IMR-90 (cell line): ENCODE measurements around the gene KRT38. TPM values are rescaled to one million over a fixed set of nuclear protein-coding genes. Genes with fewer than 3 reads are reported as not detected.

Experiments used
- ATAC-seq: fragments of 200-7000 bp; cut with Tn5 transposase; 2 replicates; pipeline ENCODE4 v1.9.1; 2020; ENCODE audit warnings: low read depth, mild to moderate bottlenecking, moderate library complexity
- BruUV-seq: library from RNA; stranded (reverse); fragments of 400-500 nt; replicated peaks from 2 replicates; lab custom pipeline; 2021; lab: Mats Ljungman, UMichigan
- CTCF ChIA-PET: fragments of 300-600 bp; formaldehyde crosslinking; extraction: SDS; loops from one replicate; lab custom pipeline; 2021; ENCODE audit warnings: antibody characterized with exemption; lab: Yijun Ruan, JAX
- POLR2A ChIA-PET: fragments of 300-600 bp; sonication (Branson Sonifier 250); formaldehyde crosslinking; loops from one replicate; lab custom pipeline; 2022; ENCODE audit warnings: antibody characterized with exemption; ENCODE audit not compliant: unreplicated experiment; lab: Charles Lee
- DNase-seq: peaks from one replicate; pipeline ENCODE4 v3.0.0; 2013
- H2AFZ ChIP-seq: replicated peaks from 2 replicates; pipeline ENCODE3; 2013; ENCODE audit warnings: low read length, mild to moderate bottlenecking; ENCODE audit not compliant: poor library complexity
- H2AK5ac ChIP-seq: 2 replicates; pipeline ENCODE4 v1.6.1; 2013; ENCODE audit warnings: low read depth, low read length, inconsistent platforms
- H2AK9ac ChIP-seq: replicated peaks from 2 replicates; pipeline ENCODE3; 2013; ENCODE audit warnings: mild to moderate bottlenecking, low read depth, low read length, moderate library complexity; ENCODE audit not compliant: poor library complexity
- H2BK120ac ChIP-seq: 2 replicates; pipeline ENCODE4 v1.6.1; 2013; ENCODE audit warnings: low read depth, low read length, inconsistent platforms
- H2BK15ac ChIP-seq: 3 replicates; pipeline ENCODE4 v1.6.1; 2013; ENCODE audit warnings: low read depth, low read length, inconsistent platforms
- H2BK20ac ChIP-seq: 2 replicates; pipeline ENCODE4 v1.6.1; 2013; ENCODE audit warnings: low read depth, mild to moderate bottlenecking, inconsistent platforms, low read length, moderate library complexity
- H2BK5ac ChIP-seq: 2 replicates; pipeline ENCODE4 v1.6.1; 2013; ENCODE audit warnings: mild to moderate bottlenecking, low read depth, low read length, inconsistent platforms; ENCODE audit not compliant: poor library complexity, severe bottlenecking
- H3K14ac ChIP-seq: replicated peaks from 2 replicates; pipeline ENCODE4 v1.6.1; 2013; ENCODE audit warnings: low read depth, low read length, inconsistent platforms
- H3K18ac ChIP-seq: 2 replicates; pipeline ENCODE4 v1.6.1; 2013; ENCODE audit warnings: low read depth, low read length, control low read depth
- H3K23ac ChIP-seq: 2 replicates; pipeline ENCODE4 v1.6.1; 2013; ENCODE audit warnings: low read depth, low read length, inconsistent platforms
- H3K27ac ChIP-seq: 2 replicates; pipeline ENCODE4 v1.5.1; 2013; ENCODE audit warnings: mild to moderate bottlenecking, control low read depth, low read length; ENCODE audit not compliant: insufficient read depth
- H3K27me3 ChIP-seq: 2 replicates; pipeline ENCODE4 v1.6.1; 2013; ENCODE audit warnings: low read length; ENCODE audit not compliant: control insufficient read depth, insufficient read depth
- H3K36me3 ChIP-seq: 2 replicates; pipeline ENCODE4 v1.6.1; 2013; ENCODE audit warnings: low read length, mixed read lengths; ENCODE audit not compliant: control insufficient read depth, insufficient read depth
- H3K4ac ChIP-seq: 2 replicates; pipeline ENCODE4 v1.6.1; 2013; ENCODE audit warnings: low read depth, low read length, inconsistent platforms
- H3K4me1 ChIP-seq: 2 replicates; pipeline ENCODE4 v1.6.1; 2013; ENCODE audit warnings: low read length, mixed read lengths; ENCODE audit not compliant: control insufficient read depth, insufficient read depth
- H3K4me2 ChIP-seq: 2 replicates; pipeline ENCODE4 v1.6.1; 2013; ENCODE audit warnings: low read depth, mild to moderate bottlenecking, control low read depth, low read length, moderate library complexity
- H3K4me3 ChIP-seq: 2 replicates; pipeline ENCODE4 v1.5.1; 2013; ENCODE audit warnings: low read depth, mild to moderate bottlenecking, control low read depth, low read length, moderate library complexity; ENCODE audit not compliant: insufficient read depth
- H3K56ac ChIP-seq: 2 replicates; pipeline ENCODE4 v1.6.1; 2013; ENCODE audit warnings: low read length, inconsistent platforms; ENCODE audit not compliant: insufficient read depth; ENCODE audit errors: extremely low read depth
- H3K79me1 ChIP-seq, 2 experiments: 2 replicates each; pipeline ENCODE4 v1.6.1; 2013; ENCODE audit warnings: low read length in 2 of 2, inconsistent platforms in 1 of 2, low read depth in 1 of 2
- H3K9ac ChIP-seq: 2 replicates; pipeline ENCODE4 v1.6.1; 2013; ENCODE audit warnings: low read depth, low read length, control low read depth
- H3K9me1 ChIP-seq: 2 replicates; pipeline ENCODE4 v1.6.1; 2013; ENCODE audit warnings: low read length, inconsistent platforms; ENCODE audit not compliant: insufficient read depth
- H3K9me3 ChIP-seq: 2 replicates; pipeline ENCODE4 v1.6.1; 2013; ENCODE audit warnings: low read length; ENCODE audit not compliant: control insufficient read depth, insufficient read depth
- H4K20me1 ChIP-seq: 2 replicates; pipeline ENCODE4 v1.6.1; 2013; ENCODE audit warnings: low read length, inconsistent platforms; ENCODE audit not compliant: insufficient read depth
- H4K5ac ChIP-seq: 2 replicates; pipeline ENCODE4 v1.6.1; 2013; ENCODE audit warnings: mild to moderate bottlenecking, low read depth, low read length, control low read depth
- H4K8ac ChIP-seq, 2 experiments: 2 replicates each; pipeline ENCODE4 v1.6.1; 2013; ENCODE audit warnings: low read depth in 2 of 2, low read length in 2 of 2, control low read depth in 1 of 2, inconsistent platforms in 1 of 2
- H4K91ac ChIP-seq: 2 replicates; pipeline ENCODE4 v1.6.1; 2013; ENCODE audit warnings: low read depth, low read length, inconsistent platforms; ENCODE audit not compliant: insufficient read depth
- MAZ ChIP-seq: IDR thresholded peaks from 2 replicates; pipeline ENCODE4 v1.6.1; 2012; ENCODE audit warnings: low read depth, mild to moderate bottlenecking, low read length, improper control_type of control experiment, moderate library complexity, borderline replicate concordance
- MXI1 ChIP-seq: IDR thresholded peaks from 2 replicates; pipeline ENCODE4 v1.6.1; 2012; ENCODE audit warnings: low read depth, mild to moderate bottlenecking, low read length, moderate library complexity, borderline replicate concordance
- RFX5 ChIP-seq: IDR thresholded peaks from 2 replicates; pipeline ENCODE4 v1.8.0; 2012; ENCODE audit warnings: low read depth, mild to moderate bottlenecking, low read length, moderate library complexity
- WGBS, 2 experiments: methylation state at CpG; one replicate each; pipeline versions ENCODE4 v1.1.5 to v1.1.7; 2013; ENCODE audit warnings: missing lambda C conversion rate in 2 of 2; ENCODE audit not compliant: insufficient read length in 1 of 2; ENCODE audit errors: extremely low coverage in 2 of 2; 5-methylcytosine and 5-hydroxymethylcytosine counted together
- dilution Hi-C: fragments of 300-500 bp; cut with HindIII; formaldehyde crosslinking; loops from one replicate; pipeline ENCODE4 v1.14.3; 2018; ENCODE audit warnings: low sequenced_read_pairs; ENCODE audit not compliant: unreplicated experiment
- in situ Hi-C: fragments of 300-500 bp; cut with MboI; formaldehyde crosslinking; loops from 3 replicates; pipeline ENCODE4 v1.14.3; 2019; ENCODE audit warnings: low sequenced_read_pairs, inconsistent platforms, mixed read lengths
- intact Hi-C: fragments of 100-400 bp; cut with micrococcal nuclease; formaldehyde crosslinking; loops from 2 replicates; pipeline ENCODE4 v1.10.0; 2022
- polyA plus RNA-seq, 3 experiments: library from polyadenylated mRNA; depleted of rRNA; stranded (reverse); fragments of >200 nt; gene quantifications; 2 replicates each; pipeline ENCODE4 v1.2.3, GENCODE V29; 2012; ENCODE audit warnings: low replicate concordance in 1 of 3
- total RNA-seq: library from RNA; depleted of rRNA; stranded (reverse); fragments of >200 nt; gene quantifications from 2 replicates; pipeline ENCODE4 v1.2.3, GENCODE V29; 2012
- TF ChIP-seq, protein P1 (sequence below): conservative IDR thresholded peaks from 2 replicates; pipeline ENCODE4 v1.5.1; 2012; ENCODE audit warnings: mild to moderate bottlenecking, low read depth, low read length, improper control_type of control experiment

KRT38 gene
- total and polyA plus RNA-seq, 2 of the 4 experiments (the other 2 are of a cell fraction) = 0.09 TPM; not detected in 1

GRCh38 chr17:41394254-41394996 lies 46.4 kb downstream of the KRT38 start:
- Histone ChIP-seq H3K56ac (no peak overlapping the region), H2BK20ac (peak overlapping the region; percentile 72; the same call in 1 of the 2 replicates), H4K91ac (no peak overlapping the region), H3K23ac (no peak overlapping the region), H3K4me1 (peaks cover 5% of the 10 kb centered on the region; the same call in 1 of the 2 replicates), H3K9ac (no peak overlapping the region), H4K8ac (no peak overlapping the region), H3K79me1 (no peaks in the 10 kb centered on the region), H3K27me3 (no peaks in the 10 kb centered on the region), H3K4ac (peak overlapping the region; percentile 49; the same call in 1 of the 2 replicates), H2BK15ac (no peak overlapping the region; the same call in 2 of the 3 replicates), H4K5ac (no peak overlapping the region), H3K9me1 (no peaks in the 10 kb centered on the region; the same call in 1 of the 2 replicates), H4K20me1 (no peaks in the 10 kb centered on the region), H3K18ac (no peak overlapping the region), H3K9me3 (no peaks in the 10 kb centered on the region), H3K4me3 (no peak overlapping the region), H3K14ac (peak overlapping the region; percentile 41; the same call in 1 of the 2 replicates), H2BK5ac (no peak overlapping the region), H2AFZ (no peak overlapping the region), H3K36me3 (no peaks in the 10 kb centered on the region), H2AK5ac (no peak overlapping the region), H3K4me2 (no peak overlapping the region), H3K27ac (no peak overlapping the region), H2AK9ac (no peak overlapping the region), H2BK120ac (peak overlapping the region; percentile 77; the same call in 1 of the 2 replicates)
- BruUV-seq = no TSS peak
- dilution Hi-C loops = no loop called here
- CTCF ChIA-PET = no interaction called here
- DNase-seq = peak; percentile 23
- 60% methylated on average over 2 of the region's 10 CpGs; no CpG with 5 or more reads in 1 of the 2 experiments for WGBS, 2 experiments
- POLR2A ChIA-PET = no interaction called here
- in situ Hi-C loops = no loop called here
- ATAC-seq = no peak
- intact Hi-C loops = no loop called here
- TF ChIP-seq MXI1 (no peak), MAZ (no peak), RFX5 (no peak)
- TF ChIP-seq, protein P1, sequence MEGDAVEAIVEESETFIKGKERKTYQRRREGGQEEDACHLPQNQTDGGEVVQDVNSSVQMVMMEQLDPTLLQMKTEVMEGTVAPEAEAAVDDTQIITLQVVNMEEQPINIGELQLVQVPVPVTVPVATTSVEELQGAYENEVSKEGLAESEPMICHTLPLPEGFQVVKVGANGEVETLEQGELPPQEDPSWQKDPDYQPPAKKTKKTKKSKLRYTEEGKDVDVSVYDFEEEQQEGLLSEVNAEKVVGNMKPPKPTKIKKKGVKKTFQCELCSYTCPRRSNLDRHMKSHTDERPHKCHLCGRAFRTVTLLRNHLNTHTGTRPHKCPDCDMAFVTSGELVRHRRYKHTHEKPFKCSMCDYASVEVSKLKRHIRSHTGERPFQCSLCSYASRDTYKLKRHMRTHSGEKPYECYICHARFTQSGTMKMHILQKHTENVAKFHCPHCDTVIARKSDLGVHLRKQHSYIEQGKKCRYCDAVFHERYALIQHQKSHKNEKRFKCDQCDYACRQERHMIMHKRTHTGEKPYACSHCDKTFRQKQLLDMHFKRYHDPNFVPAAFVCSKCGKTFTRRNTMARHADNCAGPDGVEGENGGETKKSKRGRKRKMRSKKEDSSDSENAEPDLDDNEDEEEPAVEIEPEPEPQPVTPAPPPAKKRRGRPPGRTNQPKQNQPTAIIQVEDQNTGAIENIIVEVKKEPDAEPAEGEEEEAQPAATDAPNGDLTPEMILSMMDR = no peak
